ENCODE results near the gene IL1RAP.

GRCh38 chr3:190577225-190577624, 63.3 kb downstream of the IL1RAP start:
- TF ChIP-seq CTCF (IDR thresholded peaks at IDR 0.05; ENCODE audit: insufficient read depth, low read length), result no peak
- no peak for TF ChIP-seq GABPA (IDR thresholded peaks at IDR 0.05; ENCODE audit: low read depth)
- TF ChIP-seq POLR2AphosphoS5 (IDR thresholded peaks at IDR 0.05; ENCODE audit: low read depth), result no peak
- no peak for TF ChIP-seq REST (IDR thresholded peaks at IDR 0.05; ENCODE audit: insufficient replicate concordance, low read depth)
- TF ChIP-seq SPI1 (IDR thresholded peaks at IDR 0.05; ENCODE audit: borderline replicate concordance, low read depth), result no peak
